ENCODE results near the gene INTS11.

- TF ChIP-seq, protein P1, sequence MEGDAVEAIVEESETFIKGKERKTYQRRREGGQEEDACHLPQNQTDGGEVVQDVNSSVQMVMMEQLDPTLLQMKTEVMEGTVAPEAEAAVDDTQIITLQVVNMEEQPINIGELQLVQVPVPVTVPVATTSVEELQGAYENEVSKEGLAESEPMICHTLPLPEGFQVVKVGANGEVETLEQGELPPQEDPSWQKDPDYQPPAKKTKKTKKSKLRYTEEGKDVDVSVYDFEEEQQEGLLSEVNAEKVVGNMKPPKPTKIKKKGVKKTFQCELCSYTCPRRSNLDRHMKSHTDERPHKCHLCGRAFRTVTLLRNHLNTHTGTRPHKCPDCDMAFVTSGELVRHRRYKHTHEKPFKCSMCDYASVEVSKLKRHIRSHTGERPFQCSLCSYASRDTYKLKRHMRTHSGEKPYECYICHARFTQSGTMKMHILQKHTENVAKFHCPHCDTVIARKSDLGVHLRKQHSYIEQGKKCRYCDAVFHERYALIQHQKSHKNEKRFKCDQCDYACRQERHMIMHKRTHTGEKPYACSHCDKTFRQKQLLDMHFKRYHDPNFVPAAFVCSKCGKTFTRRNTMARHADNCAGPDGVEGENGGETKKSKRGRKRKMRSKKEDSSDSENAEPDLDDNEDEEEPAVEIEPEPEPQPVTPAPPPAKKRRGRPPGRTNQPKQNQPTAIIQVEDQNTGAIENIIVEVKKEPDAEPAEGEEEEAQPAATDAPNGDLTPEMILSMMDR (IDR thresholded peaks at IDR 0.05; ENCODE audit: insufficient read depth, low read depth, low read length) = no peak
- TF ChIP-seq EZH2 (IDR thresholded peaks at IDR 0.05; ENCODE audit: insufficient read depth, low read length) = no peak
These were observed 62.4 kb downstream of the INTS11 start for GRCh38 chr1:1262071-1262470.

Data from astrocyte (in vitro differentiated cells and primary cell).